ENCODE measurements around the gene TEX54. TPM values are rescaled to one million over a fixed set of nuclear protein-coding genes. Genes with fewer than 3 reads are reported as not detected.

TEX54 gene
- total and polyA plus RNA-seq, 4 donors: 1.6 TPM; not detected in 3

- 80% methylated on average over 7 of the region's 7 CpGs for WGBS
- H3K4me3 ChIP-seq (ENCODE audit: low read depth in 1 of 3, low read length in 3 of 3): no peak overlapping the region
- no peak overlapping the region for H3K27ac ChIP-seq (ENCODE audit: low read depth in 1 of 2, low read length in 2 of 2)
Measured at GRCh38 chr11:62853279-62853965, 20.8 kb upstream of the TEX54 start.

DNA sequence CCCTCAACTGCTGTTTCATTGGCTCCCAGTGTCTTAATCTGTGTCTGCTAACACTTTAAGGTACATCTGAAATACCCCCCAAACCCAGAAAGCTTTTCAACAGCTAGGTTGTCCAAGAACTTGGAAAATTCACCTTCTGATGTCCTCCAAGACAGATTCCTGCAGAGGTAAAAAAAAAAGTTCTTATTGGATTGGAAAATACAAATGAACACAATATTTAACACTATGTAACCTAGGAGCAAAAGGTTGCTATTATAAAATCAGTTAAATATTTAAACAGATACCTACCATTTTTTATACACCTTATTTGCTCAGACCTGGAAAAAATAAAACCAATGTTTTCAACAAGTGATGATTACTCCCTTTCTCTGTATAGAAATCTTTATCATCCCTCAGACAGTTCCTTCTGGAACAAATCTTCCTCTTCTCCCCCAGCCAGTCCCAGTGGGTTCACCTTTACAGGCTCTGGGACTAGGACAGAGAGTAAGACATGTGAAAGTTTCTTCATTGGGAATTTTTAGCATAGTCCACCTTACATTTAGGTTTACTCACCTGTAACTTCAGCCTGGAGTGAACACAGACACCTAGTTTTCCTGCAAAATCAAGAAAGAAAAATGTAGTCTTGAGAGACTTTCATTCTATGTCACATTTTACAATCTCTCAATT is 20.0 kb upstream of the TEX54 start:
- DNase-seq (ENCODE audit: low spot score): no peak
- peaks cover 5 to 33% (median 17%) of the 10 kb centered on the region in 4 donors for H3K4me1 ChIP-seq (ENCODE audit: control insufficient read depth in 4 of 4, insufficient read depth in 4 of 4, low read length in 3 of 4)
- peaks cover 2 to 27% (median 24%) of the 10 kb centered on the region in 4 donors for H3K36me3 ChIP-seq (ENCODE audit: control insufficient read depth in 4 of 4, insufficient read depth in 3 of 4, low read depth in 1 of 4, low read length in 3 of 4)
- H3K4me3 ChIP-seq (ENCODE audit: low read depth in 1 of 3, low read length in 3 of 3): no peak overlapping the region
- H3K27ac ChIP-seq (ENCODE audit: low read depth in 1 of 2, low read length in 2 of 2): no peak overlapping the region
- H3K27me3 ChIP-seq (ENCODE audit: control insufficient read depth in 4 of 4, insufficient read depth in 4 of 4, low read length in 3 of 4): no peaks in the 10 kb centered on the region
- no peak overlapping the region for H3K9ac ChIP-seq (ENCODE audit: low read depth in 1 of 2, low read length in 2 of 2)
- TF ChIP-seq CTCF (IDR thresholded peaks at IDR 0.05; ENCODE audit: low read depth, low read length, missing input control): no peak
- H3K9me3 ChIP-seq (ENCODE audit: control insufficient read depth in 4 of 4, low read length in 3 of 4): no peaks in the 10 kb centered on the region

More at GRCh38 chr11:62853279-62853965, 20.8 kb upstream of the TEX54 start:
- H3K9ac ChIP-seq (ENCODE audit: low read depth in 1 of 2, low read length in 2 of 2): no peak overlapping the region
- no peaks in the 10 kb centered on the region for H3K9me3 ChIP-seq (ENCODE audit: control insufficient read depth in 4 of 4, low read length in 3 of 4)
- H3K36me3 ChIP-seq (ENCODE audit: control insufficient read depth in 4 of 4, insufficient read depth in 3 of 4, low read depth in 1 of 4, low read length in 3 of 4): peaks cover 2 to 27% (median 24%) of the 10 kb centered on the region in 4 donors
- peaks cover 5 to 33% (median 17%) of the 10 kb centered on the region in 4 donors for H3K4me1 ChIP-seq (ENCODE audit: control insufficient read depth in 4 of 4, insufficient read depth in 4 of 4, low read length in 3 of 4)
- no peaks in the 10 kb centered on the region for H3K27me3 ChIP-seq (ENCODE audit: control insufficient read depth in 4 of 4, insufficient read depth in 4 of 4, low read length in 3 of 4)
- TF ChIP-seq RAD21 (IDR thresholded peaks at IDR 0.05) (no peak), SP1 (IDR thresholded peaks at IDR 0.05) (no peak), REST (IDR thresholded peaks at IDR 0.05) (no peak), YY1 (IDR thresholded peaks at IDR 0.05) (no peak), GABPA (IDR thresholded peaks at IDR 0.05 in 1 of 2, conservative IDR thresholded peaks at IDR 0.05 in 1 of 2) (no peak)
- no peak for DNase-seq (ENCODE audit: low spot score)

DNA sequence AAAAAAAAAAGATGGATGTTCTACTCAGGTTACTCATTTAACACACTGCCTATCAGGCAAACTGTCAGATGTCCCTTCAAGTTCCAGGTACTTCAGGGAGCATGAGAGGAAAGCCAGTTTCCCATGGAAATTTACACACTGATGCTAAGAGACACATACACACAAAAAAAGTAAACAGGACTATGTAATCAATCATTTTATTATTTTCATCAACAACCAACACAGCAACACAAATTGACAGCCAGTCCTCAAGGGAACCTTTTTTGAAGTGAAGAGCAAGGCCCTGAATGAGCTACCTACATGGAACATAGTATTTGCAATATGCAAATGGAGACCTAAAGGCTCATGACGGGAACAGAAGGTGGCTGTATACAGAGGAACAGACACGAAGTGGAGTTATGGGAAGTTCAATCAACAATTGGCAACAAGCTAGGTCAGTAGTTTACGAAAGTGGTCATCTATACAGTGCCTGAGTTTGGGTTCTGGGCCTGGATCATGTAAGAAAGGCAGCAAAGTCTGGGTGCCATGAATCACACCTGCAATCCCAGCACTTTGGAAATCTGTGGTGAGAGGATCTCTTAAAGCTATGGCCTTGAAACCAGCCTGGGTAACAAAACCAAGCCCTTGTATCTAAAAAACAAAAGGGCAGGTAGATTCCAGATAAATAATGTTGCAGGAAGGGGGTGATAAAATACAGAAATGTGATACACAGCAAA is 19.3 kb upstream of the TEX54 start:
- peaks cover 2 to 33% (median 17%) of the 10 kb centered on the region in 4 donors for H3K4me1 ChIP-seq (ENCODE audit: control insufficient read depth in 4 of 4, insufficient read depth in 4 of 4, low read length in 3 of 4)
- H3K27ac ChIP-seq (ENCODE audit: low read depth in 1 of 2, low read length in 2 of 2): no peak overlapping the region
- 54% methylated on average over 3 of the region's 3 CpGs for WGBS
- H3K4me3 ChIP-seq (ENCODE audit: low read depth in 1 of 3, low read length in 3 of 3): no peak overlapping the region
- H3K9ac ChIP-seq (ENCODE audit: low read depth in 1 of 2, low read length in 2 of 2): no peak overlapping the region
- H3K27me3 ChIP-seq (ENCODE audit: control insufficient read depth in 4 of 4, insufficient read depth in 4 of 4, low read length in 3 of 4): no peaks in the 10 kb centered on the region
- DNase-seq (ENCODE audit: low spot score): no peak
- H3K36me3 ChIP-seq (ENCODE audit: control insufficient read depth in 4 of 4, insufficient read depth in 3 of 4, low read depth in 1 of 4, low read length in 3 of 4): peaks cover 2 to 27% (median 24%) of the 10 kb centered on the region in 4 donors
- H3K9me3 ChIP-seq (ENCODE audit: control insufficient read depth in 4 of 4, low read length in 3 of 4): no peaks in the 10 kb centered on the region
- TF ChIP-seq NR2F2 (IDR thresholded peaks at IDR 0.05) (no peak), REST (IDR thresholded peaks at IDR 0.05) (no peak), MAX (IDR thresholded peaks at IDR 0.05) (no peak), CTCF (IDR thresholded peaks at IDR 0.05; ENCODE audit: low read depth, low read length, missing input control) (no peak)
